GM18520 (cell line): ENCODE results near the gene METTL24.
"Not testable (repeated sequence)": the region's sequence is repeated elsewhere in the genome, so short reads cannot be mapped to it uniquely, and the experiment has no call there.

Experiments
- ATAC-seq: cut with Tn5 transposase; IDR thresholded peaks from one replicate; pipeline ENCODE4 v1.9.1; 2021; ENCODE audit not compliant: unreplicated experiment

Gene METTL24

GRCh38 chr6:110363748-110364147 lies 5.6 kb upstream of the METTL24 start:
- ATAC-seq: no peak

DNA sequence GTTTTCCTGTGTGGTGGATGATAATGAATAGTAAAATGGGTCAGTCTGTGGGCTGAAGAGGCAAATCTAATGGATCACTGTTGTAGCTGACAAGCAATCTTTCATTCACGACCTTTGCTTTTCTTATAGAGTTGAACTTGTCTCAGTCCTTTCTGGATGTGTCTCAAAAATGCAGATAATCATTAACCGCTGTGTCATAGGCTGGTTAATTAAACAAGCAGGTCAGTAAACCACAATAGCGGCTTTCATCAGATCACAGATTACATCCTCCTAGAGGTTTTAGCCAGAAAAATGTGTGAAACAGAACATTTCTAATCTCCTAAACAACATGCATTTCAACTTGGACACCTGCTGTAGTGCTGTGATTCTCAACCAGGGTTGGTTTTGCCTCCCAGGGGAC lies 2.5 kb upstream of the METTL24 start:
- no peak for ATAC-seq

- no peak for ATAC-seq
These were observed 1.4 kb upstream of the METTL24 start for GRCh38 chr6:110359556-110359955.

DNA sequence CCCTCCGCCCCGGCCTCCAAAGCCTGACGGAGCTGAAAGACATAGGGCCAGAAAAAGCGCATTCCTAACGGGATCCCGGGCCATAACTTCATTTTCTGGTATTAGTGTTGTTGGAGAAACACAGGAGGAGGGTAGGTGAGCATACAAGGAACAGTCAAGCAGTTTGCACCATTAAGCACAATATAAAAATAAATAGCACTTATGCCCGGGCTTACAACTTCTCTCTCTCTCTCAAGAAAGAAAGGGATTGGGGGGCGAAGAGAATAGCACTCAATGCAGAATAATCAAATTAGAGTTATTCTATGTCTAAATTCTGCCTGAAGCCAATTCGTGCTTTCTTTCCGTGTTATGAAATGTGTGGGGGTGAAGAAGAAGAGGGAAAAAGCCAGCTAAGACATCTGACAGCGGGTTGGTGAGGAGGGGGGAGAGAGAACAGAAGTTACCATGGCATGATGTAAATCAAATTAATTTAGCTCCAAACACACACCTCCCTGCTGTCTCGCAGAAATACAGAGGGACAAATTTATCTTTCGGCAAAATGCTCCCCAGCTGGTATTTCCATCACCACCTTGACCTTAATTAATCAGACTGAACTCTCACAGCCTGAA lies 508 bp upstream of the METTL24 start:
- ATAC-seq: no peak

- ATAC-seq: no peak
These were observed 868 bp downstream of the METTL24 start for GRCh38 chr6:110357298-110357663.

GRCh38 chr6:110356778-110357177 lies 1.4 kb downstream of the METTL24 start:
- no peak for ATAC-seq

DNA sequence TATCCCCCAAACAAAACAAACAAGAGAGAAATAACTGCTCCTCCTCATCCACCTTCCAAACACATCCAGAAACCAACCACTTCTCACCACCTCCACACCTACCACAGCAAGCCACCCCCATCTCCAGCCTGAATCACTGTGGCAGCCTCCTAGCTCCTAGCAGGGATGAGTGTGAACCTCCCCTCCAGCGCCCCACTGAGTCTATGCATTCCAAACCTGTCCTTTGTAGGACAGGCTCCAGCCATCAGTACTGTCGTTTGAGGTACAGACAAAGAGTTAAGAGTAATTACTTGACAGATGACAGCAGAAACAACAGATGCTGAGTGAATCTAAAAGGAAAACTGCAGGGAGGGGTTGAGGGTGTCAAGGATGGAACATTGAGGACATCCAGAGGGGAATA lies 2.4 kb downstream of the METTL24 start:
- ATAC-seq: no peak

GRCh38 chr6:110355022-110355421 lies 3.1 kb downstream of the METTL24 start:
- no peak for ATAC-seq

DNA sequence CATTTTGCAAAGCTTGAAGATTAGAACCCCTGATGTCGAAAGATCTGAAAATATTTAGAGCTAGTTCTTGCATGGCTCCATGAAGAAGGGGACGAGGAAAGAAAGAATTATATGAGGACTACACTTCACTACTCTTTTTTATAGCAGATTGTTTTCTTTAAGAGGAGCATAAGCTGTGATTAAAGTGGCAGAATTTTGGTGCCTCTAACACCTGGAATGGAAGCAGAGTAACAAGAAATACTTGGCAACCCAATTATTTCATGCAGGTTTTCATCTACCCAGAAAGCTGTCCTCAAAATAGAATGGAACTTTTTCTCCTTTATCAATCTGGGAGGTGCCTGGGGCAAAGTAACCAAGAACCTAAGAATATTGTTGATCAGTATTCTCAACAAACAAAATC lies 4.0 kb downstream of the METTL24 start:
- no peak for ATAC-seq

GRCh38 chr6:110353457-110354001 lies 4.6 kb downstream of the METTL24 start:
- no peak for ATAC-seq

GRCh38 chr6:110352563-110353262 lies 5.4 kb downstream of the METTL24 start:
- ATAC-seq: no peak

- ATAC-seq: no peak
These were observed 6.2 kb downstream of the METTL24 start for GRCh38 chr6:110351986-110352385.

DNA sequence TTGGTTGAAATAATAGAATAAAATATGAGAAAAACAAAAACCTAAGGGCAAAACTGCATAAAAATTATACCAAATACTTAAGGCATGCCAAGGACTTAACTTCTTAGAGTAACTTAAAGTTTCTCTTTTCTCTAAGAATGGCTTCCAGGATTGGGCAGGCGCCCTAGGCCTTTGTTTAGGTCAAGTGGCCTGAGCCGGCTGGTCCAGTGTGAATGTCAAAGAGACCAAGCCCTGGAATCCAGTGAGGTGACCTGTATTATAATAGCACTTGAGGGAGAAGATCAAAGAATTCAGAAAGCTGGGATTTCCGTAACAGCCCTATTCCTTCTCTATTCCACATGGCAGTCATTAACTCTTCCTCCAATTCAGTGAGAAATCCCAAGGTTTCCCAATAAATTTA lies 6.6 kb downstream of the METTL24 start:
- ATAC-seq: no peak

DNA sequence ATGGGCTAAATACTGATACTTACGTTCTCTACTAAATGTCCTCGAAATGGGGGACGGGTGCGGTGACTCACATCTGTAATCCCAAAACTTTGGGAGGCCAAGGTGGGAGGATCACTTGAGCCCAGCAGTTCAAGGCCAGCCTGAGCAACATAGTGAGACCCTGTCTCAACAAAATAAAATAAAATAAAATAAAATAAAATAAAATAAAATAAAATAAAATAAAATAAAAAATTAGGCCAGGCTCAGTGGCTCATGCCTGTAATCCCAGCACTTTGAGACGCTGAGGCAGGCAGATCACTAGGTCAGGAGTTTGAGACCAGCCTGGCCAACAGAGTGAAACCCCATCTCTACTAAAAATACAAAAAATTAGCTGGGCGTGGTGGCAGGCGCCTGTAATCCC lies 7.6 kb downstream of the METTL24 start:
- not testable (repeated sequence) for ATAC-seq

DNA sequence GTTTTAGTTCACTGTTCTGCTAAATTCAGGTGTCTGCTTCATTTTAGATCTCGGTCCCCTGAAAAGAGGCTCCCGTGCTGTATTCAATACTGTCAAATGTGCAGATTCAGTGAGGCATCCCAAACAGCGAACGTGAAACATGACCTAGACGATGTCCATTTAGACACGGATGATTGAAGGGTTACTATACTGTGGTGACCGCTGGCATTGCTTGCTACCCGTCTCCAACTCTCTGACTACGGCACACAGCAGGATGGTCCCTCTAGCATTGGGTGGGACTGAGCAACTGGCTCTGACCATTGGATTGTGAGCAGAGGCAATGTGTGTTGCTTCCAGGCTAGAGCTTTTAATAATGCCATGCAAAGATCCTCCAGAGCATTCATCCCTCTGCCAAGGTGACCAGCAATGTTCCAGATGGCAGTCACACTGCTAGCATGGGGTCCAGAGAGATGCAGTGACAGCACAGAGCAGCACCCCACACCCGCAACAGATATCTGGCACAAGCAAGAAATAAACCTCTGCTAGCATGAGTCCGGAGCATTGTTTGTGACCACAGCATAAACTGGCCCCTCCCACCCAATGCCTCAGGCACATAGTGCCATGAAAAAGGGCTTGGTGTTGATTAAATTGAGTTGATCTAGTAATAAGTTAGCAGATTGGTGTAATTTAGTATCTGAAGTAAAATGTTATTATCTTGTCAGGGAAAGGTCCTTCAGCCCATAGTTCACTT lies 9.0 kb downstream of the METTL24 start:
- ATAC-seq: no peak

GRCh38 chr6:110345025-110345424 lies 13.1 kb downstream of the METTL24 start:
- no peak for ATAC-seq

GRCh38 chr6:110342759-110343158 lies 15.4 kb downstream of the METTL24 start:
- no peak for ATAC-seq

DNA sequence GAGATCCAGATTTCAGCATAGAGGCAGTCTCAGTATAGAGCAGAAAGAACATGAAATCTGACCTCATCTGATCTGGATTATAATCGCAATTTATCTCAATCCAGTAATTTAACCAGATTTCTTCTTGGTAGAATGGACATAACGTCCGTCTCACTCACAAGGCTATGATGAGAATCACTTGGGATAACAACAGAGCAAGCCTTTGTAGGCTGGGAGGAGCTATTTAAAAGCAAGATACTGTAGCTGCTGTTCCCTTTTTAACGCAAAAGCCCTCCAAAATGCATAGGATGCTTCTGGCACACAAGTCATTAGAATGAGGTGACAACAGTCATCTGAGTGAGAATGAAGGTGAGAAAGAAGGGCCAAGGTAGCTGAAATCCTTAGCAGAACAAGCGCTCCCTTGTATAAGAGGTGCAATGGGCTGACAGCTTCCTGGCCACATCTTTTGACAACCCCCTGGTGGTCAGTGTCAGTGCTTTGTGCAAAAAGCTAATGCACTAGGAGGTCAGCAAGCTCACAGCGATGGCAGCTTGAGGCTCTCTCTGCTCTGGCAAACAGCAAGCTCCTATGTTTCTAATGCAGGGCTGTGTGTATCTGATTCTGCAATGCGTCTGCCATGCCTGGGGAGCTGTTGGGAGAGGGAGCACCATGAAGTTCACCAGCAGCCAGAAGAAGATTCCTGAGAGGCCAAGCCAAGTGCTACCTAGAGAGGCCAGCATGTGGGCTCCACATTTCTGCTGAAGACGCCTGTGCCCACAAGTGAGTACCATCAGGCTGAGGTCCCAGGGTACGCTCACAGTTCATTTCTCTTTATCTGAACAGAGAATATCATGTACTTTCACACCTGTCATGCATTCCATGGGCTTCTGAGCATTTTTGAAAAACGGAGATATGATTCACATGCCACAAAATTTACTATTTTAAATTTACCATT lies 16.2 kb downstream of the METTL24 start:
- ATAC-seq: no peak

DNA sequence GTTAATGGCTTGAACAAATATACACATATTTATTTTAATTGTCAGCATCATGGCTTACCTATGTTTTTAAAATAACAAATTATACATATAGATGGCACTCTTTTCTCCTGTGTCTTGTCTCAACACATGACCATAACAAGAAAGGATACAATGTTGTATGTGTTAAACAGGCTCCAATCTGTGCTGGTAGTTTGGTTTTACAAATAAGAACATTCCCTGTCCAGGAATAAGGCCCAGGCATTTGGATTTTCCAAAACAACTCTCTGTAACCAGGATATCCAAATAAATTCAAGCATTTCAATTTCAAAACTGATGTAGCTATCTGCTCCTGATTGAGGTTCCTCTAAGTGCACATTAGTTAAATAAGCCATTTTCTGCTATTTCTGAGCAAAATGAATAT lies 17.1 kb downstream of the METTL24 start:
- ATAC-seq: no peak

DNA sequence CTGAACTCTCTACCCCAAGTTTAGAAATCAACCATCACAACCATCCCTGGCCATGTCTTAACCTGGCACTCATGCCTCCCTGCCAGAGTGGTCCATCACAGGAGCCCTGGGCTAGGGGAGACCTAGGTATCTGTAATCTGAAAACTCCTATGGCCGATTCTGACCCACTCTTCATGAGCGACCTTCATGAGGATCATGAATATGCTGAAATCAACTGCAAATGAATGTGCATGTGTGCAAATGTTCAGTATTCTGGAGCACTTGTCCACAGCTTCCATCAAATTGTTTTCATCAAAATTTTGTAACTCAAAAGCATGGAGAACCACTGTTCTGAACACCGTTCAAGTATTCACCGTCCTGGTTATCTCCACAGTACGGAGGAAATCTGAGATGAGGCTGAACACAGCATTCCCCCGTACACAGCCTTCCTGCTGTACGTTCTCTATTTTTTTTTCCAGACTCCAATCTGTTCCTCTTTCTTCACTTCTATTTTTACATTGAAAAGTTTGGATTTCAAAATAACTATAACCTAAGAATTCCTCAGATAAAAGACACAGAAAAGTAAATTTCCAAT lies 17.7 kb downstream of the METTL24 start:
- ATAC-seq: no peak
